Activated CD8-positive, alpha-beta memory T cell treated with anti-CD3 and anti-CD28 coated beads for 1 hour (primary cell): ENCODE measurements around the gene B4GALNT4.
"Not testable (repeated sequence)": the region's sequence is repeated elsewhere in the genome, so short reads cannot be mapped to it uniquely, and the experiment has no call there.

Source experiments
- DNase-seq, 2 donors: peaks; one replicate each; pipeline ENCODE4 v3.0.0-alpha.2; 2020; ENCODE audit warnings: low read depth in 1 of 2; ENCODE audit errors: extremely low read depth in 1 of 2

B4GALNT4 gene

GRCh38 chr11:418343-419247 lies 49.3 kb downstream of the B4GALNT4 start:
- no peak for DNase-seq

GRCh38 chr11:419248-420005 lies 50.1 kb downstream of the B4GALNT4 start:
- no peak for DNase-seq

GRCh38 chr11:420054-420910 lies 51.0 kb downstream of the B4GALNT4 start:
- no peak for DNase-seq

GRCh38 chr11:420911-421321 lies 51.6 kb downstream of the B4GALNT4 start:
- DNase-seq, result no peak

GRCh38 chr11:422249-422656 lies 53.0 kb downstream of the B4GALNT4 start:
- DNase-seq, result no peak

GRCh38 chr11:424232-424631 lies 54.9 kb downstream of the B4GALNT4 start:
- DNase-seq, result no peak

GRCh38 chr11:424766-425165 lies 55.5 kb downstream of the B4GALNT4 start:
- DNase-seq, result not testable (repeated sequence)

- DNase-seq, result no peak
Measured at GRCh38 chr11:425301-425700, 56.0 kb downstream of the B4GALNT4 start.

GRCh38 chr11:426851-427250 lies 57.6 kb downstream of the B4GALNT4 start:
- DNase-seq, result no peak

- no peak for DNase-seq
Measured at GRCh38 chr11:428295-428694, 59.0 kb downstream of the B4GALNT4 start.

- no peak for DNase-seq
Measured at GRCh38 chr11:429391-429790, 60.1 kb downstream of the B4GALNT4 start.

GRCh38 chr11:429931-430456 lies 60.7 kb downstream of the B4GALNT4 start:
- no peak for DNase-seq
